Measurements from ENCODE around the gene SLC15A3.

SLC15A3 gene

DNA sequence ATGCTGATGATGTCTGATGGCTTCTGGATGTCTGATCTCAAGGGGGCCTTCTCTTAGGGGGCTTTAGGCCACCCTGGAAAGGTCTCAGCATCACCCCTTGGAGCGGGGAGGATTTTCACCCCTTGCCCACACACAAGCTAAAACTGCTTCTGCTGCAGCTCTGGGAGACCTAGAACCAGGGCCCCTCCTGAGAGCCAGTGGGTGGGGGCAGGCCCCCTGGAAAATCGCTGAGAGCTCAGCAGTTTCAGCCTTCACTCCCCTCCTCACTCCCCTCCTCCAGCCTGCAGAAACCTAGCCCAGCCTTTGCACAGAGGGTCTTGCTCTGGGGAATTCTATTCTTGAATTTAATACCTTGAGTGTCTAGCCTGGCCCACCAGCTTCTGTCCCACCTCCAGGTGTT is 36.7 kb upstream of the SLC15A3 start:
- H3K9me3 ChIP-seq (ENCODE audit: control insufficient read depth in 1 of 2, low read length in 2 of 2): no peaks in the 10 kb centered on the region
- no peak overlapping the region for H3K9ac ChIP-seq (ENCODE audit: low read depth in 1 of 2, low read length in 2 of 2)
- no peaks in the 10 kb centered on the region for H3K27me3 ChIP-seq (ENCODE audit: control insufficient read depth in 1 of 2, insufficient read depth in 2 of 2, low read length in 2 of 2)
- no peak overlapping the region for H3K4me3 ChIP-seq (ENCODE audit: low read depth in 1 of 2, low read length in 2 of 2)
- H3K36me3 ChIP-seq (ENCODE audit: control insufficient read depth in 1 of 2, insufficient read depth in 2 of 2, low read length in 2 of 2): no peaks in the 10 kb centered on the region
- H3K27ac ChIP-seq (ENCODE audit: low read depth, low read length): no peak overlapping the region
- peaks cover 0 to 5% of the 10 kb centered on the region in 2 donors for H3K4me1 ChIP-seq (ENCODE audit: control insufficient read depth in 1 of 2, insufficient read depth in 2 of 2, low read length in 2 of 2)

DNA sequence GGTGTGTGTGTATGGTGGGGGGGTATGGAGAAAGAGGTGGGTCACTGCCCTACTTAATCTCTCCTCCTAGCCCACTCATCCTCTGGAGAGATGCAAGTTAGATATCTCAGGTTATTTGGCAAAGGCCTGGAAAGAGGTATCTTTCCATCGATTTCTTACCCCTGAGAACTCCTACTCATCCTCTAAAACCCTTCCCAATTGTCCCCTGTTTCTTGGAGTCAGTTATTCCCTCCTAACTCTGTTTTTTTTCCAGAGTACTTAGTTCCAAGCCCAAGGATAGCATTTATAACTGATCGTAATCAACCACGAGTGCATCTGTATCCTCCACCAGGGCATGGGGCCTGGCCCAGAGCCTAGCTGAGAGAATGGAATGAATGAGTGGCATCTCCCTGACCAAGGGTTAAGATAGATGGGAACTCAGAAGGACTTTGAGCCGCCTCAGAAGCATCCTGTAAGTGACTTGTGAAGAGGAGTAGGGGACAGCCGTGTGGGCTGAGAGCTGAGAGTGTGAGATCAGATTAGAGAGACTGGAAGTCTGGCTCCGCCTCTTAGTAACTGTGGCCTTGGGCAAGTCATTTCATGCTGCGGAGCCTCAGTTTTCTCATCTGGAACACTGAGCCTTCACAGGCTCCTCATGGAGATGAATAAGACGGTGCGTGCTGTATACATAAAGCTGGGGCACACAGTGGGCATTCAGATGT is 35.8 kb upstream of the SLC15A3 start:
- no peaks in the 10 kb centered on the region for H3K9me3 ChIP-seq (ENCODE audit: control insufficient read depth in 1 of 2, low read length in 2 of 2)
- no peaks in the 10 kb centered on the region for H3K36me3 ChIP-seq (ENCODE audit: control insufficient read depth in 1 of 2, insufficient read depth in 2 of 2, low read length in 2 of 2)
- no peaks in the 10 kb centered on the region for H3K4me1 ChIP-seq (ENCODE audit: control insufficient read depth in 1 of 2, insufficient read depth in 2 of 2, low read length in 2 of 2)
- H3K4me3 ChIP-seq (ENCODE audit: low read depth in 1 of 2, low read length in 2 of 2): no peak overlapping the region
- no peak overlapping the region for H3K9ac ChIP-seq (ENCODE audit: low read depth in 1 of 2, low read length in 2 of 2)
- H3K27ac ChIP-seq (ENCODE audit: low read depth, low read length): no peak overlapping the region
- no peaks in the 10 kb centered on the region for H3K27me3 ChIP-seq (ENCODE audit: control insufficient read depth in 1 of 2, insufficient read depth in 2 of 2, low read length in 2 of 2)

DNA sequence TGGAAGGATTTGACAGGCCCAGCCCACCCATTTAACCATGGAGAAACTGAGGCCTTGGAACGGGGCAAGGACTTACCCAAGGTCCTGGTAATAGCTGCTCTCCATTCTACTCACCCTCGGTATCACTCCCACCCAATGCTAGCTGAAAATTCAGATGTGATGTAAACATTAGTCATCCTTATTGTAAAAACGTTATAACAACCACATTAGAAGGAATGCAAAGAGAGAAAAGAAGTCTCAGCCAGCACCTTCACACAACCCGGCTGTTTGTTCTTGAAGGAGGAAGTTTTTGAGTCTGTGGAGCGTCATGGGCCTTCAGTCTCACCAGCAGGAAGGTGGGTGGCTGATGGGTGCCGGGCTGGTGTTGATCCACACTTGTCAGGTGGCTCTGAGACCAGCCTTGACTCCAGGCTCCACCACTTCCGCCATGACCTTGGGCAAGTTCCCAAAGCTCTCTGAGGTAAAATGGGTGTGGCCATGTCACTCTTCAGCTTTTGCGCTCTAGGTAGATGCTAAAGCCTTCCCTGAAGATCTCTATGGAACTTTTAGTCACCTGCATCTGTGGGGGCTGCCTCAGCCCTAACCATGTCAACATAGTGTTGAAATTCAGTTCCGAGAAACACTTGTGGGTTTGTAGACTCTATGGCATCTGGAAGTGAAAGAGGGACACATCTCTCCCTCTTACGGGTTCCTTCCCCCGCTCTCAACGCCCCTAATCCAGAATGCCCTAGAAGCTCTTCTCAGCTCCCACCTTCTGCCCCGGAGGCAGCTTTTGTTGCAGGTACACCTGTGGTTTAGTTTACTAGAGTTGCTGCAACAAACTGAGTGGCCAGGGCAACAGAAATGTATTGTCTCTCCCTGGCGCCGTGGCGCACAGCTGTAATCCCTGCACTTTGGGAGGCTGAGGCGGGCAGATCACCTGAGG is 34.3 kb upstream of the SLC15A3 start:
- Histone ChIP-seq H3K9me3 (ENCODE audit: control insufficient read depth in 1 of 2, low read length in 2 of 2) (no peaks in the 10 kb centered on the region), H3K27me3 (ENCODE audit: control insufficient read depth in 1 of 2, insufficient read depth in 2 of 2, low read length in 2 of 2) (no peaks in the 10 kb centered on the region), H3K4me1 (ENCODE audit: control insufficient read depth in 1 of 2, insufficient read depth in 2 of 2, low read length in 2 of 2) (no peaks in the 10 kb centered on the region), H3K9ac (ENCODE audit: low read depth in 1 of 2, low read length in 2 of 2) (no peak overlapping the region), H3K36me3 (ENCODE audit: control insufficient read depth in 1 of 2, insufficient read depth in 2 of 2, low read length in 2 of 2) (no peaks in the 10 kb centered on the region), H3K4me3 (ENCODE audit: low read depth in 1 of 2, low read length in 2 of 2) (no peak overlapping the region), H3K27ac (ENCODE audit: low read depth, low read length) (no peak overlapping the region)

DNA sequence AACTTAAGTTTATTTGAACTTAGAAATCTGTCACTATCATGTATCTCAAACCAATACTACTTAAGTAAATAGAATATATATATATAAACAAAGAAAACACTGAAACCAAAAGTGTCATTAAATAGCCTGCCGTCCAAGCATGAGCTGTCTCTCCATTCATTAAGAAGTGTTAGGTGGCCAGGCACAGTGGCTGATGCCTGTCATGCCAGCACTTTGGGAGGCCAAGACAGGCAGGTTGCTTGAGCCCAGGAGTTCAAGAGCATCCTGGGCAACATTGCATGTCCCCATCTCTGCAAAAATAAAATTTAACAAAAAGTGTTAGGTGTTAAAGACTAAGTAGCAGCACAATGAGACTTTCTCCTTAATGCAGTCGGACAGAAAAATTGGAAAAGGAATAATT is 33.5 kb upstream of the SLC15A3 start:
- H3K36me3 ChIP-seq (ENCODE audit: control insufficient read depth in 1 of 2, insufficient read depth in 2 of 2, low read length in 2 of 2): no peaks in the 10 kb centered on the region
- no peak overlapping the region for H3K4me3 ChIP-seq (ENCODE audit: low read depth in 1 of 2, low read length in 2 of 2)
- H3K4me1 ChIP-seq (ENCODE audit: control insufficient read depth in 1 of 2, insufficient read depth in 2 of 2, low read length in 2 of 2): no peaks in the 10 kb centered on the region
- no peak overlapping the region for H3K9ac ChIP-seq (ENCODE audit: low read depth in 1 of 2, low read length in 2 of 2)
- no peak overlapping the region for H3K27ac ChIP-seq (ENCODE audit: low read depth, low read length)
- H3K27me3 ChIP-seq (ENCODE audit: control insufficient read depth in 1 of 2, insufficient read depth in 2 of 2, low read length in 2 of 2): no peaks in the 10 kb centered on the region
- no peaks in the 10 kb centered on the region for H3K9me3 ChIP-seq (ENCODE audit: control insufficient read depth in 1 of 2, low read length in 2 of 2)

DNA sequence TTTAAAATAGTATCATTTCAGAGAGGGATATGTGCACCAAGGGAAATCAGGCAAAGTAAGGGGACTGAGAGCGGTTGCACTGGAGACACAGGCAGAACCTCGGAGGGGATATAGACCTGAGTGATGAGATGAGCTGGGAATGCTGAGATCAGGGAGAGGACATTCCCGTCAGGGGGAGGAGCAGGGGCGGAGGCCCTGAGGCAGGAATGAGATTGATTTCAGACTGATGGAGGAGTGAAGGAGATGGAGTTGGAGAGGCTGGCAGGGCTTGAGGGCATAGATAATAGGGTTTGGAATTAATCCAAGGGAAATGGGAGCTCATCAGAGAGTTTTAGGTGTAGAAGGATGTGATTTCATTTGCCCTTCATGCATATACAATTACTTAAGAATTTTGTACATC is 32.7 kb upstream of the SLC15A3 start:
- no peak overlapping the region for H3K4me3 ChIP-seq (ENCODE audit: low read depth in 1 of 2, low read length in 2 of 2)
- peaks cover 0 to 3% of the 10 kb centered on the region in 2 donors for H3K4me1 ChIP-seq (ENCODE audit: control insufficient read depth in 1 of 2, insufficient read depth in 2 of 2, low read length in 2 of 2)
- H3K27me3 ChIP-seq (ENCODE audit: control insufficient read depth in 1 of 2, insufficient read depth in 2 of 2, low read length in 2 of 2): no peaks in the 10 kb centered on the region
- no peak overlapping the region for H3K27ac ChIP-seq (ENCODE audit: low read depth, low read length)
- no peak overlapping the region for H3K9ac ChIP-seq (ENCODE audit: low read depth in 1 of 2, low read length in 2 of 2)
- no peaks in the 10 kb centered on the region for H3K9me3 ChIP-seq (ENCODE audit: control insufficient read depth in 1 of 2, low read length in 2 of 2)
- no peaks in the 10 kb centered on the region for H3K36me3 ChIP-seq (ENCODE audit: control insufficient read depth in 1 of 2, insufficient read depth in 2 of 2, low read length in 2 of 2)

DNA sequence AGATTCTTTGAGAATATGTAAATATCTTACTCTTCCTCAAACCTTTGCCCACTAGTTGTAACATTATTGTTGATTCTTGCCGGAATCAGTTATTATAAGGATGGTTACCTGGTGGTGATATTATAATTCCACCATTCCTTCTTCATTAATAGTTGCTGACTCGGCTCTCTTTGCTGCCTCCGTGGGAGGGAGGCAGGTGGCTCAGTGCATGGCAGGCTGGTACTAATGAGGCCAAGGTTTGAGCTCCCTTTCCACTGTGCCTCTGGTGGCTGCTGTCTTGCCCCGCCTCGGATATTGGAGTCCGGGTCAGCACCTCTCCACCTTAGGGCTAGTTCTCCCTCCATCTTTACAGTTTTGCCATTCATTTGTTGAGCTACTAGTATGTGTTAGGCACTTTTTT is 32.2 kb upstream of the SLC15A3 start:
- H3K9me3 ChIP-seq (ENCODE audit: control insufficient read depth in 1 of 2, low read length in 2 of 2): no peaks in the 10 kb centered on the region
- H3K36me3 ChIP-seq (ENCODE audit: control insufficient read depth in 1 of 2, insufficient read depth in 2 of 2, low read length in 2 of 2): no peaks in the 10 kb centered on the region
- H3K27me3 ChIP-seq (ENCODE audit: control insufficient read depth in 1 of 2, insufficient read depth in 2 of 2, low read length in 2 of 2): no peaks in the 10 kb centered on the region
- no peak overlapping the region for H3K4me3 ChIP-seq (ENCODE audit: low read depth in 1 of 2, low read length in 2 of 2)
- H3K9ac ChIP-seq (ENCODE audit: low read depth in 1 of 2, low read length in 2 of 2): no peak overlapping the region
- no peak overlapping the region for H3K27ac ChIP-seq (ENCODE audit: low read depth, low read length)
- peaks cover 0 to 4% of the 10 kb centered on the region in 2 donors for H3K4me1 ChIP-seq (ENCODE audit: control insufficient read depth in 1 of 2, insufficient read depth in 2 of 2, low read length in 2 of 2)

DNA sequence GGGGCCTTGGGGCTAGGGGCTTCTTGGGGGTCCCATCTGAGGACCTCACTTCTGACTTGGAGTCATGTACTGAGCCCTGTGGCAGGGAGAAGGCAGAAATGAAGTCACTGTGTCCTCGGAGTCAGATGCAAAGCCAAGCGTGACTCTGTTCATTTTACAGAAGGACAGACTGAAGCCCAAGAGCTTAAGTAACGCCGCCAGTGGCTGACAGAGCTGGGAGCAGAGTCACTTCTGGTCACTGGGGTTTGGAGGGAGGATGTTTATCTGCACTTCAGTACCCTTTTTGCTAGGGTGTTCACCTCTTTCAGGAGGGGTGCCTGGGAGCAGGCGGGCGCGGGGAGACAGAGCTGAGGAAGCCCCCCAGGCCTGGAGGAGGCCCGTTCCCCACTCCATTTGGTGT is 30.2 kb upstream of the SLC15A3 start:
- no peaks in the 10 kb centered on the region for H3K27me3 ChIP-seq (ENCODE audit: control insufficient read depth in 1 of 2, insufficient read depth in 2 of 2, low read length in 2 of 2)
- H3K36me3 ChIP-seq (ENCODE audit: control insufficient read depth in 1 of 2, insufficient read depth in 2 of 2, low read length in 2 of 2): no peaks in the 10 kb centered on the region
- no peaks in the 10 kb centered on the region for H3K9me3 ChIP-seq (ENCODE audit: control insufficient read depth in 1 of 2, low read length in 2 of 2)
- H3K4me1 ChIP-seq (ENCODE audit: control insufficient read depth in 1 of 2, insufficient read depth in 2 of 2, low read length in 2 of 2): peaks cover 0 to 4% of the 10 kb centered on the region in 2 donors
- no peak overlapping the region for H3K9ac ChIP-seq (ENCODE audit: low read depth in 1 of 2, low read length in 2 of 2)
- no peak overlapping the region for H3K4me3 ChIP-seq (ENCODE audit: low read depth in 1 of 2, low read length in 2 of 2)
- H3K27ac ChIP-seq (ENCODE audit: low read depth, low read length): no peak overlapping the region

DNA sequence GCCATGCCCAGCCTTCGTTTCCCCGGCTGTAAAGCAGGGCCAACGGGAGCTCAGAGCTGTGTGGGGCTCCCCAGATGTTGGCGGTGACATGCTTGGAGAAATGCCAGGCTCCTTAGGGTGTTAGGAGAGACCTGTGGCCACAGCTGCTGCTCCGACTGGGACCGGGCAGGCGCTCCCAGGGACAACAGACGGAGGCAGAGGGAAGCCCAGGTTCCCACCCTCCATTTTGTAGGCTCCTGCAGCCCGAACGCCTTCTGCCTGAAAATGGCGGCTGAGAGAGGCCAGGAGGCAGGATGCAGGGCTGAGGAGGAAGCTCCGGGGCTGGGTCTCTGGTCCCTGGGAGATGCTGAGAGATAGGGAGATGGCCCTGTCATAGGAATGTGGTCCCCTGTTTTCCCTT is 29.5 kb upstream of the SLC15A3 start:
- no peak overlapping the region for H3K9ac ChIP-seq (ENCODE audit: low read depth in 1 of 2, low read length in 2 of 2)
- H3K36me3 ChIP-seq (ENCODE audit: control insufficient read depth in 1 of 2, insufficient read depth in 2 of 2, low read length in 2 of 2): no peaks in the 10 kb centered on the region
- no peaks in the 10 kb centered on the region for H3K9me3 ChIP-seq (ENCODE audit: control insufficient read depth in 1 of 2, low read length in 2 of 2)
- no peak overlapping the region for H3K4me3 ChIP-seq (ENCODE audit: low read depth in 1 of 2, low read length in 2 of 2)
- no peaks in the 10 kb centered on the region for H3K27me3 ChIP-seq (ENCODE audit: control insufficient read depth in 1 of 2, insufficient read depth in 2 of 2, low read length in 2 of 2)
- peaks cover 0 to 7% of the 10 kb centered on the region in 2 donors for H3K4me1 ChIP-seq (ENCODE audit: control insufficient read depth in 1 of 2, insufficient read depth in 2 of 2, low read length in 2 of 2)
- H3K27ac ChIP-seq (ENCODE audit: low read depth, low read length): no peak overlapping the region

DNA sequence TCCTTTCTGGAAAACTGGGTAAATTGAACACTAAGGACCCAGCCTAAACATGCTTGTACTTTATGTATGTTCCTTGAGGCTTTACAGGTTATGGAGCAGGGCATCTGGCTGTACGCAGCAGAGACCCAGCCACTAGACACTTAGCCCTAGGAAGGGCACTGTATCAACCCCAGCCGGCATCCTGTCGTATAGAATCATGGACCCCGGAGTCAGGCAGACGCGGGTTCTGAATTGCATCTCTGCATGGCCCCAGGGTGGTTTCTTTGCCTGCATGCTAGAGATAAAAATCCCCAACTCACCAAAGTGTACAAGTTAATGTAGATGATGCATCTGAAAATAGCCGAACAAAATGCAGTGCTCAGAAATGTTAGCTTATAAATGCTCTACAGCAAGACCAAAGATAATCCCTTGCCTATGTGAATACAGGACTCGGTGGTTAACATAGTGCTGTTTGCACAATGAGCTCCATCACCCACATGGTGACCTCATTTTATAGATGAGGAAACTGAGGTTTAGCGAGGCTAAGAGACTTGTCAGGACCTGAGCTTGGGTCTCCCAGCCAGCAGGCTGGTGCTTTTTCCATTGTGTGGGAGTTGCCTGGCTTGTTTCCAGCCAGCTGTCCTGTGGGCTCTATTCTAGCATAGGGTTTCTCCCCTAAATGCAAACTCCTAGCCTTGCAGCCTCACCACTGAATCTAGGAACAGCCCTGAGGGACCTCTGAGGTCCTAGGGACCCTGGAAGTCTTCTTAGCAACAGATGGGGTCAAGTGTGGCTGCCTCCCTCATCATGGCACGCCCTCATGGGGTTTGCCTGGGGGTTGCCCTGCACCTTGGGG is 26.8 kb upstream of the SLC15A3 start:
- no peak overlapping the region for H3K9ac ChIP-seq (ENCODE audit: low read depth in 1 of 2, low read length in 2 of 2)
- no peaks in the 10 kb centered on the region for H3K36me3 ChIP-seq (ENCODE audit: control insufficient read depth in 1 of 2, insufficient read depth in 2 of 2, low read length in 2 of 2)
- H3K27ac ChIP-seq (ENCODE audit: low read depth, low read length): peak overlapping the region; percentile 1
- no peaks in the 10 kb centered on the region for H3K27me3 ChIP-seq (ENCODE audit: control insufficient read depth in 1 of 2, insufficient read depth in 2 of 2, low read length in 2 of 2)
- no peak overlapping the region for H3K4me3 ChIP-seq (ENCODE audit: low read depth in 1 of 2, low read length in 2 of 2)
- no peaks in the 10 kb centered on the region for H3K9me3 ChIP-seq (ENCODE audit: control insufficient read depth in 1 of 2, low read length in 2 of 2)
- peaks cover 0 to 7% of the 10 kb centered on the region in 2 donors for H3K4me1 ChIP-seq (ENCODE audit: control insufficient read depth in 1 of 2, insufficient read depth in 2 of 2, low read length in 2 of 2)

DNA sequence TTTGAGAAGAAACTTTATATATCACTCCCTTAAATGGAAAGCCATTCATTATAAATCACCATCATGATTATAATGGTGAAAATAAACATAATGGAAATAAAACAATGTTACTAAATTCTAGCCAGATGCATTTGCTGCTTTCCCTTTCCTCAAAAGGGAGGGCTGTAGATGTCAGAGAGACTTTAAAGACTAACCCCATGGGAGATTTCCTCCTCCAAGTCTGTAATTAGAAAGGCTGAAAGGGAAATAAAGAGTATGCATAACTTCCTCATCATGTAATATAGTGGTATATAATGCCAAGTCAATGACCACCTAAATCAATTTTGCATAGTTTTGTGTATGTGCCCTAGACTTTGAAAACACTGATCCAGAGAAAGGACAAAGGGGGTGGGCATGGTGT is 25.9 kb upstream of the SLC15A3 start:
- no peak overlapping the region for H3K4me3 ChIP-seq (ENCODE audit: low read depth in 1 of 2, low read length in 2 of 2)
- no peaks in the 10 kb centered on the region for H3K36me3 ChIP-seq (ENCODE audit: control insufficient read depth in 1 of 2, insufficient read depth in 2 of 2, low read length in 2 of 2)
- H3K4me1 ChIP-seq (ENCODE audit: control insufficient read depth in 1 of 2, insufficient read depth in 2 of 2, low read length in 2 of 2): peaks cover 0 to 7% of the 10 kb centered on the region in 2 donors
- H3K9me3 ChIP-seq (ENCODE audit: control insufficient read depth in 1 of 2, low read length in 2 of 2): no peaks in the 10 kb centered on the region
- H3K9ac ChIP-seq (ENCODE audit: low read depth in 1 of 2, low read length in 2 of 2): no peak overlapping the region
- no peaks in the 10 kb centered on the region for H3K27me3 ChIP-seq (ENCODE audit: control insufficient read depth in 1 of 2, insufficient read depth in 2 of 2, low read length in 2 of 2)
- H3K27ac ChIP-seq (ENCODE audit: low read depth, low read length): no peak overlapping the region
